HG03432 (cell line): ENCODE data around the gene ARHGAP44.

ENCODE experiments used
- ATAC-seq: cut with Tn5 transposase; IDR thresholded peaks from one replicate; pipeline ENCODE4 v1.9.1; 2021; ENCODE audit warnings: mild to moderate bottlenecking, moderate library complexity; ENCODE audit not compliant: unreplicated experiment

The ARHGAP44 gene

DNA sequence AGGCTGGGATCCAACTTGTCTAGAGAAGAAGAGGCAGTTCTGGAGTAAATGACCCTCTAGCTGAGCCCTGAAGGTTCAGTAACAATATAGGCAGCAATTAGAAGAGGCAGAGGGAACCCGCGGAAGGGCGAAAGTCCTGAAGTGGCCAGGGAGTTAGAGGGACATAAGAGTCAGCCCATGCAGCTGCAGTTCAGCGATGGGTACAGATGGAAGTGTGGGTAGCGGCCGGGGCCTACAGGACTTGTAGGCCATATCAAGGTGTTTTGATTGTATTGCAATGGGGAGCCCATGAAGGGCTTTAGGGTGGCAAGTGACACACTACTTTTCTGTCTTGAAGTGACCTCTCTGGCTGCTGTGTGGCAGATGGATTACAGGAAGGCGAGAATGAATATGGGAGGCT is 225.5 kb downstream of the ARHGAP44 start:
- no peak for ATAC-seq

DNA sequence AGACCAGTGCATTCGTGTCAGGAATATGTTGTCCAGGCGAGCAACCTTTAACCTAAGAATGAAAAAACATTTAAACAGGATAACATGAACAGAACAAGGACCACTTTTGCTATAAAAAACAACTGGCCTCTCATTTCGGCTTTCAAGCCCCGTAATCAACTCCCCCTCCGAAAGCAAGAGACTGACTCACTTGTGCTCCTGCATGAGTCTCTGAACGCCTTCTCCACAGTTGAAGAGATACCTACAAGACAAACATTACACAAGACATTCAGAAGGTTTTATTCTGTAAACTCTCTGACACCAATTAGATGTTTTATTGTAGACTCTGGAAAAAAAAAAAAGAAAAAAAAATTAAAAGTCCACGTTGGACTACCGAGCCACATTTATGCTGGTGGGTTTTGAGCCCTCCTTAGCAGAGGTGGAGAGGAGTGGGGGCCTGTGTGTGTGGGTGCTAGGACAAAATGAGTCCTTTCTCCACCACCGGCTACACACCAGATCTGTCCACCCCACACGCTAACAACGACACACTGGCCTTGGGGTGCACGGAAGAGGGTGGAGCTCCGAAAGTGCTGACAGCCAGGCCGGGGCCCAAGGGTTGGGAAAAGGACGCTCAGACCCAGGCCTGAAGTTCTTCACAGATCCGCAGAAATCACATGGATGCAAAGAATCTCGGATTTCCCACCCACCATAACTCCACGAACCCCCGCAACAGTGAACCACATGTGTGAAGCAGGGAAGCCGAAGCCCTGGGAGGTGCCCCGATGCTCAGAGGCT is 227.8 kb downstream of the ARHGAP44 start:
- peak; percentile 7 for ATAC-seq

DNA sequence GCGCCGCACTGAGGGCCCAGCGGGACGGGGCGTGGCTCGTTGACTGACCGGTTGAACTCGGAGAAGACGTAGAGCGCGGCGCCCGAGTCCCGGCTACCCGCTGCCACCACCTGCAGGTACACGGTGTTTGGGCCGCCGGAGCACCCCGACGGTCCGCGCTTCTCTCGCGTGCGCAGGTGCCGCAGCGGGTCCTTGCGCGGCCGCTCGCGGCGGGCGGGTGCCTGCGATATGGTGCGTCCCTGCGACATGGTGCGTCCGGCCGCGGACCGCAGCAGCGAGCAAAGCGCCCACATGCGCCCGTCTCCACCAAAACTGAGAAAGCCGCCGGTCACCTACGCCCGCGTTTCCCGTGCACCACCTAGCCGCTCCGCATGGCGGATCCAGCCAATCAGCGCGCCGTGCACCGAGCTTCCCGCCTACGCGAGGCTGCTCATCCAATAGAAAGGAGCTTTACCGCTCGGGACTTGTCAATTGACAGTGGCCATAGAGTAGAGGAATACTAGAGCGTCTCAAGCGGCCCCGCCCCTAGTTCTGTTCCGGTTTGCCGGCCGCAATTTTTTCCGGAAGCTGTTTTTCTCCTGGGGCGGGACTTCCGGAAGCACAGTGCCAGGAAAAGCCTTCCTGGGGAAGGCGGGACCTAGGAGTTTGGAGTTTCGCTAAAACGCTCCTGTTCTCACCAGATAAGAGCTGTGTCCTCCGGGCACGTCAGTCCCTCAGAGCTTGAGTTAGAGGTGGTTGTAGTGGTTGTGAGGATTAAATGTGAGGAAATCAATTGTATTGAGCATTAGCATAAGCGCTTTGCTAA is 228.6 kb downstream of the ARHGAP44 start, which contains the start of gene ELAC2:
Gene ELAC2, minus strand, starts transcription at position 373 of the 805 bp plus-strand sequence. Its CDS starts 80 bp downstream, at position 293.
- peak; percentile 98 for ATAC-seq

DNA sequence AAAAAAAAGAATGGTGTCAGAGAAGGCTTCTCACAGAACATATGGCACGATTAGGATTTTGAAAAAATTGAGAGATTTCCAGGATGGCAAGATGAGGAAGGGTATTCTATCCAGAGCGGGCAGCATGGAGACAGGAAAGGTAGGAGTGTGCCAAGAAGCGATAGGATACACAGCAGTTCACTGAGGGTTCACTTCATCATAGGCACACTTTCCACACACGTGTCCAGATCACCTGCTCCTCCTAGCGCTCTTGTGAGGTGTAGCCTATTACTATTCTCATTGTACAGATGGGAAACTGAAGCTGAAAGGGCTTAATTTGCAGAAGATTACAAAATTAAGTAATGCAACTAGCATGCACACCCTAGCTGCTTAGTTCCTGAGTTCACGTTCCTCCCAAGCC is 234.7 kb downstream of the ARHGAP44 start:
- ATAC-seq, result no peak

DNA sequence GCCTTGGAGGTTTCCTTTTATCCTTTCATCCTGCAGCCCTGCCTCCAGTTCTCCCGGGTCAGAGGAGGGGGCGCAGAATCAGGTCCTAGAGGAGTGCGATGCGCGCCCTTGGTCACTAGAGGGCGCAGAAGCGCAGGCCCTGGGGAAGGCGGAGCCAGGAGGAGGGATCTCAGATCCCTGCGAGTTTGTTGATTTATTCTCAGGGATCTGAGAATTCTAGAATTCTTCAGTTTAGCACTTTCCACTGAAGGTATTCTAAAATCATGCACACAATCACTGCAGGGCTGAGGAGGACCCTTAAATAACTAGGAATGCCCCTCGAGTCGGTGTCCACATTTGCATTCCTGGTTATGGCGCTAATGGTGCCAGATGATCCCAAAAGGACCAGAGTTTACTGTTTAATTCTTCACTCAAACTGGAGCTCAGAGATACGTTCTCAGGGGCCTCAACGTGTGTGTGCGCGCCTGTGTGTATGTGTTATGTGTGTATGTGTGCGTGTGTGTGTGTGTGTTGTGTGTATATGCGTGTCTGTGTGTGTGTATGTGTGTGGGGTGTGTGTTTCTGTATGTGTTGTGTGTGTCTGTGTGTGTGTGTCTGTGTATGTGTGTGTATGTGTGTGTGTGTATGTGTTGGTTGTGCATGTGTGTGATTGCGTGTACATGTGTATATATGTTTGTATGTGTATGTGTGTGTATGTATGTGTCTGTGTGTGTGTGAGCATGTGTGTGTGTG is 235.4 kb downstream of the ARHGAP44 start:
- ATAC-seq, result peak; percentile 90

DNA sequence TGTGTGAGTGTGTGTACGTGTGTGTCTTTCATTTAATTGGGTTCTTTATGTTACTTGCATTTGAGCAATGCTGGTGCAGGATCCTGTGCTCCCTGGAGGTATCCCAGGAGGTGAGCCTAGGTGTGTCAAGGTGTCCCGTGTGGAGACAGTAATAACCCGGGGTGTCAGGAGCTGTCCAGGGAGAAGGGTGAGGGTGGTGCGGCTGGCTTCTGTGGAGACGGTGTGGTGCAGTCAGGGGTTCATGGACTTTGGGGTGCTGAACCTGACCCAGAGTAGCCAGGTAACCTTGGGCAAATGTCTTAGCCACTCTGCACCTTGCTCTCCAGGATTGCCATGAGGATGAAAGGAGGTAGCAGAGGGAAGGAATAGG is 235.9 kb downstream of the ARHGAP44 start:
- ATAC-seq, result no peak

DNA sequence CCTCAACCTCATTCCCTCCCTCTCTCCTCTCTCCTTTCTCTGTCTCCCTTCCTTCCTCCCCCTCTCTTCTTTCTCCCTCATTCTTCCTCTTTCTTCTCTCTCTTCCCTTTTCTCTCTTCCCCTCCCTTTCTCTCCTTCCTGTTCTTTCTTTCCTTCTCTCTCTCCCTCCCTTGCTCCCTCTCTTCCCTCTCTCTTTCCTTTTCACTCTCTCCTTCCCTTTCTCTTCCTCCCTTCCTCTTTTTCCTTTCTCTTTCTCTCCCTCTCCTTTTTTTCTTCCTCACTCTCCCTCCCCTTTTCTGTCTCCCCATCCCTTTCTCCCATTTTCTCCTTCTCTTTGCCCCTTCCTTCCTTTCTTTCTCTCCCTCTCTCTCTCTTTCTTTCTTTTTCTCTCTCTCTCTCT is 236.4 kb downstream of the ARHGAP44 start:
- no peak for ATAC-seq

DNA sequence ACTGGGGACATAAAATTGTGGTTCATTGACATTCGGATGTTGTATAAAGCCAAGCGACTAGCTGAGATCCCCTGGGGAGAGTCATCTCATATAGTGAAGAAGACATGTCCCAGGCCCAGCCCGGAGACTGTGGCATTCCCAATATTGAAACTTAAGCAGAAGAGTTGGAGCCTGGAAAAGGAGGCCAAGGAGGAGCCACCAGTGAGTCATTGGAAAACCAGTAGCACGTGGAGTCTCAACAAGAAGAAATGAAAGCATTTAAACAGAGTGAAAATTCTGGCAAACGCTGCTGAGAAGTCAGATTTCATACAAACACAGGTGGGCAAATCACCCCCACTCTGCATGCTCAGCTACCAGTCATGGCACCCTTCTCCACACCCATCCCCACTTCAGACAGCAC is 237.9 kb downstream of the ARHGAP44 start:
- no peak for ATAC-seq

DNA sequence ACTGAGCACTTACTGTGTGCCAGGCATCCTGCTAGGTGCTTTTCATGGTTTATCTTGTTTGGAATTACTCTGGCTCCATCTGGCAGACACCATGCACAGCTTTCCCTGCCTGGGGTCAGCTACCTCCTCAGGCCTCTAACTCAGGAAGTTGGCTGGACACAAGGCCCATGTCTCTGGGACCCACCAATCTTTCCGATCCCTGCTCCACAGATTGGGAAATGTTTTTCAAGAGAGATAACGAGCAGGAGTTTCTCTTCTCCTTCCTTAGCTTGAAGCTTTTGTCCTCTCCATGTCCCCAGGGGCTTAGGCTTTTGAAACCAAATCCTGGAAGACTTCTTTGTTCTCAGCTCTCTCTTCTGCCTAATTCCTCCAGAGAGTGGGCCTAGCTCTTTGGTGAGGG is 240.0 kb downstream of the ARHGAP44 start:
- no peak for ATAC-seq

DNA sequence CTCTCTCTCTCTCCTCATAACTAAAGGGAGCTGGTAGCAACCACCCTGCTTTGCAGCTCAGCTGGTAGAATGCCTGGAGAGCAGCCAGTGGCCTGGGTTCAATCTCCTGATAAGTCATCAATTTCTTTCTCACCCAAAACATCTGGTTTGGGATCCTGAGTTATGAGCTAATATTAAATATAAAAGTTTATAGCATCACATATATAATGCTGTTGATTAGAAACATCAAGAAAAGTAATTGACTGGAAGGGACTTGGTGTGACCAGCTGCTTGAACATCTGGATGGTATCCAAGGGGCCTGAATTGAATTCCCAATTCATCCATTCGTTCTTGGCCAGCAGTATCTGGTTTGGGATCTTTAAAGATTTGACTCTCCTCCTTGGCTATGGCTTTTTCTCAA is 240.8 kb downstream of the ARHGAP44 start:
- no peak for ATAC-seq

DNA sequence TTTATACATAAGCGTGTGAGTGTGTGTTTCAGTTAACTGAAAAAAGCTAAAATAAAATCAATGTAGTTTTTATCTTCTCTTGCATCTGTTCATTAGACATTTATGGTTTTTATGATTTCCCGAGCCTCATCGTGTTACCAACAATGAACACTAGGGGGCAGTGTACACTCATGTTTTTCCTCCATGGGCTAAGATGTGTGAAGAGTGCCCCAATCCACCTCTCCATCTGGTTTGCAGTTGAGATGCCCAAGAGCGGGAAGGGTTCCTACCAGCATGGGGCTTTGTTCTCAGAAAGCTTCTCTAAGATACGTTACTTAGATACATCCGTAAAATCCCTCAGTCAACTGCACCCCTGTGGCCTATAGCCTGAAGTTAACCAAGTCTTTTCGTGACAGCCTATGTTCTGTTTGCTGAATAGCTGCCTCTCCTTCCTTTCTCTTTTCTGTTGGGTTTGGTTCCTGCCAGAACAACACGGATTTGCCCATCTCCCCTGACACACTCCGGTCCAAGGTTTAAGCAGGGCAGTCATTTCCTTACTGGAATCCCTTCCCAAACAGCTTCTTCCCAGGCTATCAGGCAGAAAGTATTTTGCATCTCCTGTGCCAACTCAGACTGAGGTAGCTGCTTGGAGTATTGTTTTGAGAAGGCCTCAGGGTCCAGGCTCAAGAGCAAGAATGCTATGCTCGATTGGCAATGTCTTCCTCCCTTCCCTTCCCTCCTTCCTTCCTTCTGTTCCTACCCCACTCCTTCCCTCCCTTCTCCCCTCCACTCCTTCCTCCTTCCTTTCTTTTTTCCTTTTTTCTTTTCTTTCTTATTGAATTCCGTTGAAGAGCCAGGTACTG is 241.4 kb downstream of the ARHGAP44 start:
- no peak for ATAC-seq

DNA sequence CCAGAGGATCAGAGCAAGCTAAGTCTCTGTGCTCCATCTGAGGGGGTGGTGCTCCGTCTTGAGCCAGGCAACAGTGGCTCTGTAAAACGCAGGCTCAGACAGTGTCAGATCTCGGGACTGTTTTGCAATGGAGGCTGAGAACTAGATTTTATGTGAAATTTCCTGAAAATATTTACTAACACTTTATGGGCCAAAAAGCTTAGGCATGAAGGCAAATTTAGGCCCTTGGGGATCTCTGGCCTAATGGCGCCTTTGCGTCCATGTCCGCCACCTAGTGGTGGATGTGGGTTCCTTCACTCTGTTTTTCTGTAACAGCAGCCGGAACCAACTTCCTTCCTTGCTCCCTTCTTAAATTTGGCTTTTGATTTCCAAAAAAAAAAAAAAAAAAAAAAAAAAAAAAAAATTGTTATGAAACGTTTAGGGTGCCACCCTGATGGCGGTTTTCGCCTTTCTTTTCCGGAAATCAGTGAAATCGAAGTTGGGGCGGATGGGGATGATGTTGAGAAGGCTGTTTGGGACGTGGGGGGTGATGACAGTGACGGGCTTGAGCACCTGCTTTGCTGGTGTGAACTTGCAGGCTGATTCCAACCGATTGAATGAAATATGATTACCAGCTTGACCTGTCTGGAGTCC is 242.5 kb downstream of the ARHGAP44 start:
- peak; percentile 78 for ATAC-seq

DNA sequence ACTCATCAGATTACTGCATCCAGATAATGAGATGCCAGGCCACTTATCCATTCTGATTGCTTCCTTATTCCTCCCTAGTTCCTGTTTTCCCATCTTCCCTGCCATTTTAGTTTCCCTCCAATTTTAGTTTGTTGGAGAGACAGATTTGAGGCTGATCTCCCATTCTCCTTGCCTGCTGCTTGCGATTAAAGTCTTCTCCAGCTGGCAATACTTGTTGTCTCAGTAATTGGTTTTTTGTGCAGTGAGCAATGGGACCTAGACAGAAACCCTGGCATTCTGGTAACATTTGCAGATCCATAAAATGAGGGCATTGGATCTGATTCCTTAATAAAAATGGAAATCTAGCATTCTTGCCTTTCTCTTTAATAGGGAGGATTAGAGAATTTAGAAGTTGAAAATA is 246.1 kb downstream of the ARHGAP44 start:
- no peak for ATAC-seq

DNA sequence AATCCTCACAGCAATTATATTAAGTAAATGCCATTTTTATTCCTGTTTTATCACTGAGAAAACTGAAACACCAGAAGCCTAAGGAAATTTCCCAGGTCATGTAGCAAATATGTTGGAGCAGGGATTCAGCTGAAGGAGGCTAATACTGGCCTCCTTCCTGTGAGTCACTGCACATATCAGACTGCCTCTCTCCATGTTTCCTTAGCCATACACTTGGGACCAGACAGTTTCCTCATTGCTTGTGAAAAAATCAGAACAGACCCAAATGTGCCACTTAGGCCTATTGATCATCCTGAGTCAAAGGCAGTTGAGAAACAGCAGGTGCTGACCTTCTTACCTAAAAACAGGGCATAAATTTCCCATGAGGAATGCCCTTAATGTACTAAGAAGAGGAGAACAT is 247.5 kb downstream of the ARHGAP44 start:
- no peak for ATAC-seq

DNA sequence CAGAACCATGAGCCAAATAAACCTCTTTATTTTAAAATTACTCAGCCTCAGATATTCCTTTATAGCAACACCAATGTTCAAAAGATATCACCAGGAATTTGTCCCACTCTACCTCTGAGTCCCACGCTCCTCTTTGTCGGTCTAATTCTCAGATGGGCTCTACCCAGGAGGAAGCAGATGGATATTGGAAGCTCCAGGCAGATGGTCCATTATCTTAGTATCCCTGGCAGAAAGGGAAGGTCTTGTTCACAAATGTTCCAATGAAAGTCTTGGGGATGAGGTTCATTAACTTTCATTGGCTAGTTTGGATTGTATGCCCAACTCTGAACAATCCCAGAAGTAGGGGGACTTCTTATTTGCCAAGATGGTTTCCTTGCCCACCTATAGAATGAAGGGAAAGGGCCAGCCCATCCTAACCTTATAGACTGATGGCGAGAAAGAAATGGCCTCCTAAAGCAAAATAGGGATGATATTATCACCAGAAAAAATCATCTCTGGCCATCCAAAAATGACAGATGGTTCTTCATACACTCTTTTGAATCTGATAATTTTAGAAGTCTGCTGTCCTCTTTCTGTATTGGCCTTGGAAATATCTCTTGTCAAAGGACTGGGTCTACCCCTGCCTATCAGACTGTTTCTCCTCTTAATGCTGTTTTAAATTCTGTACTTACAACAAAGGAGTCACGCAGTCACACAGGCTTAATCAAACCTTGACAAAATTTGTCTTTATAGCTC is 249.8 kb downstream of the ARHGAP44 start:
- no peak for ATAC-seq
